Liver (tissue), 9 donors: Measurements from ENCODE around the gene FAM89B. TPM values are rescaled to one million over a fixed set of nuclear protein-coding genes. Genes with fewer than 3 reads are reported as not detected.

ENCODE experiments used
- DNase-seq: peaks from one replicate; pipeline ENCODE4 v3.0.0-alpha.2; 2017; ENCODE audit warnings: low spot score
- H3K27ac ChIP-seq, 2 donors: one replicate each; pipeline ENCODE4 v1.7.0; 2013; ENCODE audit warnings: inconsistent platforms in 2 of 2, low read length in 2 of 2, control low read depth in 1 of 2, low read depth in 1 of 2, mild to moderate bottlenecking in 1 of 2
- H3K27me3 ChIP-seq, 4 donors: one replicate each; pipeline versions ENCODE4 v1.6.1 to v1.7.0; 2013; ENCODE audit warnings: low read length in 3 of 4, inconsistent platforms in 1 of 4, mild to moderate bottlenecking in 1 of 4, moderate library complexity in 1 of 4; ENCODE audit not compliant: control insufficient read depth in 4 of 4, insufficient read depth in 4 of 4
- H3K36me3 ChIP-seq, 4 donors: one replicate each; pipeline versions ENCODE4 v1.6.1 to v1.7.0; 2013; ENCODE audit warnings: low read length in 3 of 4, mild to moderate bottlenecking in 3 of 4, low read depth in 1 of 4, moderate library complexity in 1 of 4; ENCODE audit not compliant: control insufficient read depth in 4 of 4, insufficient read depth in 3 of 4
- H3K4me1 ChIP-seq, 4 donors: one replicate each; pipeline versions ENCODE4 v1.6.1 to v1.7.0; 2013; ENCODE audit warnings: low read length in 3 of 4, mild to moderate bottlenecking in 3 of 4, moderate library complexity in 1 of 4; ENCODE audit not compliant: control insufficient read depth in 4 of 4, insufficient read depth in 4 of 4
- H3K4me3 ChIP-seq, 3 donors: one replicate each; pipeline versions ENCODE4 v1.6.1 to v1.7.0; 2013; ENCODE audit warnings: low read length in 3 of 3, control low read depth in 1 of 3, low read depth in 1 of 3, mild to moderate bottlenecking in 1 of 3
- H3K9ac ChIP-seq, 2 donors: one replicate each; pipeline ENCODE4 v1.7.0; 2013; ENCODE audit warnings: low read length in 2 of 2, mild to moderate bottlenecking in 2 of 2, moderate library complexity in 2 of 2, control low read depth in 1 of 2, low read depth in 1 of 2
- H3K9me3 ChIP-seq, 4 donors: one replicate each; pipeline versions ENCODE4 v1.6.1 to v1.7.0; 2013; ENCODE audit warnings: low read length in 3 of 4; ENCODE audit not compliant: control insufficient read depth in 4 of 4
- CTCF ChIP-seq: fragments of 150-350 bp; IDR thresholded peaks from 2 replicates; pipeline ENCODE4 v1.5.1; 2017; ENCODE audit warnings: improper control_type of control experiment, low read depth, low read length; ENCODE audit not compliant: missing input control
- FOXA1 ChIP-seq: IDR thresholded peaks from 2 replicates; pipeline ENCODE4 v1.6.1; 2016; ENCODE audit warnings: antibody characterized with exemption
- FOXA2 ChIP-seq: IDR thresholded peaks from 2 replicates; pipeline ENCODE4 v1.6.1; 2016; ENCODE audit warnings: antibody characterized with exemption
- GABPA ChIP-seq, 2 donors: IDR thresholded peaks in 1 of 2; conservative IDR thresholded peaks in 1 of 2; 2 replicates each; pipeline ENCODE4 v1.6.1; 2016; ENCODE audit warnings: antibody characterized with exemption in 2 of 2, mild to moderate bottlenecking in 1 of 2, moderate library complexity in 1 of 2
- HNF4A ChIP-seq, 2 donors: conservative IDR thresholded peaks; 2 replicates each; pipeline ENCODE4 v1.6.1; 2016; ENCODE audit warnings: antibody characterized with exemption in 2 of 2, mild to moderate bottlenecking in 2 of 2
- HNF4G ChIP-seq: IDR thresholded peaks from 2 replicates; pipeline ENCODE4 v1.6.1; 2016; ENCODE audit warnings: antibody characterized with exemption
- JUND ChIP-seq, 2 donors: IDR thresholded peaks; 2 replicates each; pipeline ENCODE4 v1.6.1; 2016; ENCODE audit warnings: antibody characterized with exemption in 2 of 2
- MAX ChIP-seq: IDR thresholded peaks from 2 replicates; pipeline ENCODE4 v1.6.1; 2016; ENCODE audit warnings: antibody characterized with exemption
- NR2F2 ChIP-seq: IDR thresholded peaks from 2 replicates; pipeline ENCODE4 v1.6.1; 2016; ENCODE audit warnings: antibody characterized with exemption
- RAD21 ChIP-seq, 2 donors: IDR thresholded peaks; 2 replicates each; pipeline ENCODE4 v1.6.1; 2016; ENCODE audit warnings: antibody characterized with exemption in 2 of 2, mild to moderate bottlenecking in 2 of 2
- REST ChIP-seq: IDR thresholded peaks from 2 replicates; pipeline ENCODE4 v1.6.1; 2016; ENCODE audit warnings: antibody characterized with exemption, mild to moderate bottlenecking
- RXRA ChIP-seq, 2 donors: IDR thresholded peaks; 2 replicates each; pipeline ENCODE4 v1.6.1; 2017 to 2018; ENCODE audit warnings: antibody characterized with exemption in 2 of 2, mild to moderate bottlenecking in 1 of 2
- SP1 ChIP-seq: IDR thresholded peaks from 2 replicates; pipeline ENCODE4 v1.6.1; 2018; ENCODE audit warnings: antibody characterized with exemption, mild to moderate bottlenecking
- TAF1 ChIP-seq: conservative IDR thresholded peaks from 2 replicates; pipeline ENCODE4 v1.6.1; 2016; ENCODE audit warnings: antibody characterized with exemption, mild to moderate bottlenecking
- YY1 ChIP-seq: IDR thresholded peaks from 2 replicates; pipeline ENCODE4 v1.6.1; 2016; ENCODE audit warnings: antibody characterized with exemption, mild to moderate bottlenecking
- ZBTB33 ChIP-seq: IDR thresholded peaks from 2 replicates; pipeline ENCODE4 v1.6.1; 2016; ENCODE audit warnings: antibody characterized with exemption
- WGBS: extraction: QIAGEN DNeasy Blood & Tissue Kit; methylation state at CpG from one replicate; pipeline ENCODE4 v1.1.7; 2013; 5-methylcytosine and 5-hydroxymethylcytosine counted together
- polyA plus RNA-seq, 2 donors: library from polyadenylated mRNA; stranded (reverse) in 1 of 2; unstranded in 1 of 2; fragments of 200-250 nt in 1 of 2; fragments of >200 nt in 1 of 2; fragmentation: Nextera tagmentation in 1 of 2; extraction: Ambion mirVana in 1 of 2; gene quantifications; one replicate each; pipeline versions ENCODE4 v1.2.1 to v1.2.3, GENCODE V29; 2013 to 2015
- total RNA-seq, 2 donors: library from RNA; depleted of rRNA; stranded (reverse); fragments of >200 nt; gene quantifications; one replicate each; pipeline ENCODE4 v1.2.3, GENCODE V29; 2014
- donor health status: healthy.
- donor health status: healthy.
- donor health status: healthy.
- donor health status: healthy.
- donor health status: healthy.

Gene FAM89B
- total and polyA plus RNA-seq, 4 donors = 4.7 to 16.7 (median 9.5) TPM

GRCh38 chr11:65595543-65596281, 23.4 kb downstream of the FAM89B start, which contains the start of gene KCNK7:
TSS of gene KCNK7 (minus strand) at chr11:65595800. CDS start at chr11:65595772, 28 bp downstream.
- DNase-seq = no peak

More at GRCh38 chr11:65595543-65596281, 23.4 kb downstream of the FAM89B start, which contains the start of gene KCNK7:
- Histone ChIP-seq H3K27me3 (no peaks in the 10 kb centered on the region), H3K36me3 (peaks cover 0 to 26% (median 11%) of the 10 kb centered on the region in 4 donors), H3K9ac (no peak within 1 kb of the TSS), H3K27ac (no peak within 1 kb of the TSS), H3K9me3 (no peaks in the 10 kb centered on the region), H3K4me1 (peaks cover 0 to 3% (median 0%) of the 10 kb centered on the region in 4 donors), H3K4me3 (no peak within 1 kb of the TSS)
- 65% methylated on average over 12 of the region's 12 CpGs for WGBS
- TF ChIP-seq RXRA (IDR thresholded peaks at IDR 0.05) (no peak), TAF1 (no peak), HNF4A (conservative IDR thresholded peaks at IDR 0.05) (no peak), CTCF (no peak), SP1 (no peak), YY1 (no peak), JUND (IDR thresholded peaks at IDR 0.05) (no peak), FOXA2 (no peak), HNF4G (no peak), GABPA (IDR thresholded peaks at IDR 0.05 in 1 of 2, conservative IDR thresholded peaks at IDR 0.05 in 1 of 2) (no peak), RAD21 (IDR thresholded peaks at IDR 0.05) (no peak), FOXA1 (no peak), NR2F2 (no peak), ZBTB33 (no peak), REST (no peak), MAX (no peak)
